WI38 (cell line): ENCODE results near the gene ARHGDIA.

Experiments used
- H3K4me3 ChIP-seq: 2 replicates; pipeline ENCODE4 v1.5.1; 2011; ENCODE audit warnings: low read depth, mild to moderate bottlenecking, control low read depth, low read length
- CTCF ChIP-seq: IDR thresholded peaks from 2 replicates; pipeline ENCODE4 v1.5.1; 2012; ENCODE audit warnings: low read depth, mild to moderate bottlenecking, control low read depth, low read length

Gene ARHGDIA

GRCh38 chr17:81865358-81865732, 5.8 kb downstream of the ARHGDIA start:
- no peak for TF ChIP-seq CTCF
- no peak overlapping the region for H3K4me3 ChIP-seq

GRCh38 chr17:81863833-81864768, 7.0 kb downstream of the ARHGDIA start:
- no peak overlapping the region for H3K4me3 ChIP-seq
- TF ChIP-seq CTCF: no peak

- TF ChIP-seq CTCF: no peak
- no peak overlapping the region for H3K4me3 ChIP-seq
Observed at GRCh38 chr17:81863123-81863675, 7.9 kb downstream of the ARHGDIA start.

GRCh38 chr17:81860756-81861568, 10.2 kb downstream of the ARHGDIA start:
- TF ChIP-seq CTCF: no peak
- H3K4me3 ChIP-seq: peak overlapping the region; percentile 84

- no peak for TF ChIP-seq CTCF
- H3K4me3 ChIP-seq: peak within 1 kb of the TSS; percentile 96
Observed at GRCh38 chr17:81859906-81860755, 11.0 kb downstream of the ARHGDIA start, which contains the start of gene P4HB. Gene P4HB (minus strand): TSS chr17:81860535. CDS start chr17:81860471, 64 bp downstream.

- H3K4me3 ChIP-seq: peak overlapping the region; percentile 96
- no peak for TF ChIP-seq CTCF
Observed at GRCh38 chr17:81858967-81859905, 11.9 kb downstream of the ARHGDIA start.
